Uterus (tissue), 4 donors: ENCODE measurements around the gene METTL17. TPM values are rescaled to one million over a fixed set of nuclear protein-coding genes. Genes with fewer than 3 reads are reported as not detected.

Experiments
- DNase-seq, 2 donors: peaks; one replicate each; pipeline ENCODE4 v3.0.0-alpha.2; 2019 to 2020
- H3K27ac ChIP-seq, 2 donors: fragments of 200-600 bp; sonication (generic); 1 replicate in 1 of 2; 2 replicates in 1 of 2; pipeline ENCODE4 v1.5.1; 2016 to 2018
- H3K27me3 ChIP-seq, 2 donors: fragments of 200-600 bp; sonication (generic); one replicate each; pipeline ENCODE4 v1.5.1; 2018 to 2019; ENCODE audit warnings: control low read depth in 1 of 2
- H3K36me3 ChIP-seq, 2 donors: fragments of 200-600 bp; sonication (generic); one replicate each; pipeline ENCODE4 v1.5.1; 2019; ENCODE audit warnings: control low read depth in 1 of 2
- H3K4me1 ChIP-seq, 2 donors: fragments of 200-600 bp; sonication (generic); one replicate each; pipeline ENCODE4 v1.5.1; 2018 to 2019; ENCODE audit warnings: control low read depth in 1 of 2
- H3K4me3 ChIP-seq, 2 donors: fragments of 200-600 bp; sonication (generic); 1 replicate in 1 of 2; 2 replicates in 1 of 2; pipeline ENCODE4 v1.5.1; 2018 to 2019; ENCODE audit warnings: mild to moderate bottlenecking in 1 of 2
- H3K9me3 ChIP-seq, 2 donors: fragments of 200-600 bp; sonication (generic); one replicate each; pipeline ENCODE4 v1.5.1; 2019; ENCODE audit warnings: control low read depth in 1 of 2
- POLR2A ChIP-seq, 2 donors: fragments of 450-650 bp; IDR thresholded peaks; one replicate each; pipeline ENCODE4 v1.6.1; 2016; ENCODE audit warnings: antibody characterized with exemption in 2 of 2, mild to moderate bottlenecking in 1 of 2, moderate library complexity in 1 of 2
- intact Hi-C: fragments of 100-400 bp; cut with DNase I; formaldehyde crosslinking; loops from one replicate; pipeline ENCODE4 v1.15.1; 2023; ENCODE audit warnings: low total_unique reads
- total RNA-seq, 4 donors: library from RNA; depleted of rRNA in 3 of 4; stranded (reverse); fragments of >200 nt in 3 of 4; gene quantifications; one replicate each; pipeline versions ENCODE4 v1.1.0 to v1.2.4, GENCODE V29; 2014 to 2023
- TF ChIP-seq, protein P1 (sequence below), 4 experiments: fragments of 200-600 bp in 2 of 4; fragments of 450-650 bp in 2 of 4; sonication (generic) in 2 of 4; IDR thresholded peaks; one replicate each; pipeline ENCODE4 v1.5.1; 2016 to 2019; ENCODE audit warnings: antibody characterized with exemption in 4 of 4, mild to moderate bottlenecking in 2 of 4, moderate library complexity in 1 of 4
- donor health status: DM: yes; HTN: yes; CAD: no.

Gene METTL17
- total RNA-seq, 4 donors from 2014 or later: 46.6 to 73.5 (median 65.9) TPM

DNA sequence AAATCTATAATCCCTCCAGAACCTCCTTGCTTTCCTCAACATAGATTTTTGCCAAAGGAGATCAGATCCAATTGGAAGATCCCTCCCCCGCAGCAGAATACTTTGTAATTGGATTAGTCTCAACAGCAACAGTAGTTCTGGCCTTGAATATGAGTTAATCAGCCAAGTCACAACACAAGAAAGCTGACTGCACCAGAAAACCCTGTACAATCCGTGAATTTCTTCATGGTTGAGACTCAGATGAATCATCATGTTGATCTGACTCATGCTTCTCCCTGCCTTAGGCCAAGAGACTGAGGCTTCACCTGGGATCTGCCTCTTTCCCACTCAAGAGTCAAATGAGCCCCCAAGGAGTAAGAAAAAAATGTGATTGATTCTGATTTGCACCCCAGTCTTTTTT, 3.0 kb upstream of the METTL17 start:
- intact Hi-C loops: no loop called here
- peak; percentile 35 to 52 for DNase-seq
- no peaks in the 10 kb centered on the region for H3K27me3 ChIP-seq
- no peaks in the 10 kb centered on the region for H3K9me3 ChIP-seq
- H3K4me3 ChIP-seq: no peak overlapping the region
- H3K4me1 ChIP-seq: peaks cover 0 to 11% of the 10 kb centered on the region in 2 donors
- H3K36me3 ChIP-seq: no peaks in the 10 kb centered on the region
- TF ChIP-seq, protein P1, sequence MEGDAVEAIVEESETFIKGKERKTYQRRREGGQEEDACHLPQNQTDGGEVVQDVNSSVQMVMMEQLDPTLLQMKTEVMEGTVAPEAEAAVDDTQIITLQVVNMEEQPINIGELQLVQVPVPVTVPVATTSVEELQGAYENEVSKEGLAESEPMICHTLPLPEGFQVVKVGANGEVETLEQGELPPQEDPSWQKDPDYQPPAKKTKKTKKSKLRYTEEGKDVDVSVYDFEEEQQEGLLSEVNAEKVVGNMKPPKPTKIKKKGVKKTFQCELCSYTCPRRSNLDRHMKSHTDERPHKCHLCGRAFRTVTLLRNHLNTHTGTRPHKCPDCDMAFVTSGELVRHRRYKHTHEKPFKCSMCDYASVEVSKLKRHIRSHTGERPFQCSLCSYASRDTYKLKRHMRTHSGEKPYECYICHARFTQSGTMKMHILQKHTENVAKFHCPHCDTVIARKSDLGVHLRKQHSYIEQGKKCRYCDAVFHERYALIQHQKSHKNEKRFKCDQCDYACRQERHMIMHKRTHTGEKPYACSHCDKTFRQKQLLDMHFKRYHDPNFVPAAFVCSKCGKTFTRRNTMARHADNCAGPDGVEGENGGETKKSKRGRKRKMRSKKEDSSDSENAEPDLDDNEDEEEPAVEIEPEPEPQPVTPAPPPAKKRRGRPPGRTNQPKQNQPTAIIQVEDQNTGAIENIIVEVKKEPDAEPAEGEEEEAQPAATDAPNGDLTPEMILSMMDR (IDR thresholded peaks at IDR 0.05): no peak
- TF ChIP-seq POLR2A (IDR thresholded peaks at IDR 0.05): no peak
- H3K27ac ChIP-seq: peak overlapping the region; percentile 63 to 68

DNA sequence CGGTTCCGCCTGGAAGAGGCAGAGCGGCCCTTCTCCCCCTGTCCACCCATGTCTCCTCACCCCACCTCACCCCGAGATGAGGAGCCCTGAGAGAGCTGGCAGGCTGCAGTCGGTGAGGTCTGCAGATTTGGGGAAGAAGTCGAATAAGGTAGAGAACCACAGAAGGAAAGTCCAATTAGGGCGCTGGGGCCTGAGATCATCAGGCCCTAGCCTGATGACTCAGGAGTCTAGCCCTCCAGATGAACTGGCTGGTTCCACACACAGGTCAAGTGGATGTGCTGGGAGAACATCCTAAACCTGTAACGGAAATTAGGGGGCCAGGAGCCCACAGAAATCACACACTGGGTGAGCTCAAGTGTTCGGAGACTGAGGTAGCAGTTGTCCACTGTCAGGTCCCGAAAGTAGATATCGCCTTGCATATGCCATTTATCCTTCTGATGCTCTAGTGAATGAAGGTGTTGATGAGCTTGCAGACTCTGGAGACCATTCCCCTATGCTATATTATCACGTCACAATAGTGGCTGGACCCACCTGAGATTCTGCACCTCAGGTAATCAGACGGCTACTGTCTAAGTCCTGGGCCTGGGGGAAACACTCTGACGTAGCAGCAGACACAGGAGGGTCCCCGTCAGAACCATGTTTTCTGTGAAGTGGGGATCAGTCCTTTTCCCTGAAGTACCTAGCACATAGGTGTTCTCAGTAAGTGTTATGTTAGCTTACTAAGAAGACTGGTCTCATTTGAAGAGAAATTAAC, 886 bp upstream of the METTL17 start:
- Histone ChIP-seq H3K27me3 (no peaks in the 10 kb centered on the region), H3K27ac (peak overlapping the region; percentile 83 to 91), H3K9me3 (no peaks in the 10 kb centered on the region), H3K36me3 (no peaks in the 10 kb centered on the region), H3K4me3 (peak overlapping the region; percentile 20 to 87), H3K4me1 (peaks cover 0 to 15% of the 10 kb centered on the region in 2 donors)
- intact Hi-C loops: no loop called here
- DNase-seq: no peak
- TF ChIP-seq POLR2A (IDR thresholded peaks at IDR 0.05): no peak
- TF ChIP-seq, protein P1 (IDR thresholded peaks at IDR 0.05): peak in 1 of 4 experiments; percentile 1

DNA sequence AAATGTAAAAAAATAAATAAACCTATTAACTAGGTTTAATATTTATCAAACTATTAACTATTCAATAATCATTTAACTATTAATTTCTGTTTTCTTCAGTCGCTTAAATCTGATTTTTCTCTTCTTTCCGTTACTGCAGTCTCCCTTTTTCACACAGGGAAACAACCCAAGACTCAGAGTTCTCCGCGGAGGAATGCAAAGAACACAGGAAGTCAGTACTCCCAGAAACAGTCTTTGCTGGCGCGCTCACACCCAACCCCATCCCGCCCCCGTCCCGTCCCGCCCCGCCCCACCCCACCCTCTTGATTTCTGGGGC, 351 bp upstream of the METTL17 start:
- H3K36me3 ChIP-seq: no peaks in the 10 kb centered on the region
- no peak for DNase-seq
- peak overlapping the region; percentile 83 to 91 for H3K27ac ChIP-seq
- no peak for TF ChIP-seq POLR2A (IDR thresholded peaks at IDR 0.05)
- TF ChIP-seq, protein P1 (IDR thresholded peaks at IDR 0.05): no peak
- intact Hi-C loops: no loop called here
- H3K27me3 ChIP-seq: no peaks in the 10 kb centered on the region
- peak overlapping the region; percentile 20 to 87 for H3K4me3 ChIP-seq
- no peaks in the 10 kb centered on the region for H3K9me3 ChIP-seq
- peaks cover 0 to 15% of the 10 kb centered on the region in 2 donors for H3K4me1 ChIP-seq

DNA sequence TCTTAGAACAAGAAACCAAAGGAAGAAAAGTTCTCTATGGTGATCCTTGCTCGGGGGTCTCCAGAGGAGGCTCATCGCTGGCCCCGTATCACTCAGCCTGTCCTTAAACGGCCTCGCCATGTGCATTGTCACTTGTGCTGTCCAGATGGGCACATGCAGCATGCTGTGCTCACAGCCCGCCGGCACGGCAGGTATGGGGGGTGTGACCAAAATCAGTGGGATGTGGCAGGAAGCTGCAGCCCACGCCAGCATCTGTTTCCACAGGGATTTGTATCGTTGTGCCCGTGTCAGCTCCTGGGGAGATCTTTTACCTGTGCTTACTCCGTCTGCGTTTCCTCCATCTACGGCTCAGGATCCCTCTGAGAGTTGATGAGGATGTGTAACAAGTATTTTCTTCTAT, 6.7 kb downstream of the METTL17 start:
- peaks cover 0 to 7% of the 10 kb centered on the region in 2 donors for H3K4me1 ChIP-seq
- intact Hi-C loops: no loop called here
- TF ChIP-seq, protein P1 (IDR thresholded peaks at IDR 0.05): no peak
- no peak for TF ChIP-seq POLR2A (IDR thresholded peaks at IDR 0.05)
- no peaks in the 10 kb centered on the region for H3K36me3 ChIP-seq
- H3K9me3 ChIP-seq: no peaks in the 10 kb centered on the region
- H3K27ac ChIP-seq: no peak overlapping the region
- DNase-seq: no peak
- no peak overlapping the region for H3K4me3 ChIP-seq
- no peaks in the 10 kb centered on the region for H3K27me3 ChIP-seq

DNA sequence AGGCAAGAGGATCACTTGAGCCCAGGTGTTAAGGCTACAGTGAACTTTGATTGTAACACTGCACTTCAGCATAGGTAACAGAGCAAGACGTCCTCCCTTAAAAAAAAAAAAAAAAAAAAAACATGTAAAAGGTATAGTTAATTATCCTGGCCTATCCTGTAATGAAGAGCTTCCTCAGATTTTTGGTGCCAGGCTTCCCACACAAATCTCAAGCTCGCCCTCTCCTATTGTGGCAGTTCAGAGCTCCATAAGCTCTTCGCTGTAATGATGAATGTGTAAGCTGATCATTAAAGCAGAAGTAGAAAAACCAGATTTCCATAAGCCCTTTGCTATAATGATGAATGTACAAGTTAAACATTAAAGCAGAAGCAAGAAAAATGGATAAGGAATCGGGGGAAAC, 7.3 kb downstream of the METTL17 start:
- no peak overlapping the region for H3K4me3 ChIP-seq
- TF ChIP-seq POLR2A (IDR thresholded peaks at IDR 0.05): no peak
- TF ChIP-seq, protein P1 (IDR thresholded peaks at IDR 0.05): no peak
- no peaks in the 10 kb centered on the region for H3K27me3 ChIP-seq
- H3K36me3 ChIP-seq: no peaks in the 10 kb centered on the region
- no peak overlapping the region for H3K27ac ChIP-seq
- DNase-seq: no peak
- intact Hi-C loops: no loop called here
- no peaks in the 10 kb centered on the region for H3K9me3 ChIP-seq
- peaks cover 0 to under 1% of the 10 kb centered on the region in 2 donors for H3K4me1 ChIP-seq
